Measurements from ENCODE around the gene CACNA1C. TPM values are rescaled to one million over a fixed set of nuclear protein-coding genes. Genes with fewer than 3 reads are reported as not detected.

The CACNA1C gene
- polyA plus RNA-seq, 1 of the 3 experiments (the other 2 are of a cell fraction), result 1.5 TPM

GRCh38 chr12:2378835-2379330 lies 326.1 kb downstream of the CACNA1C start:
- Histone ChIP-seq H3K4me3 (ENCODE audit: low read depth in 2 of 2, low read length in 1 of 2) (no peak overlapping the region), H3K9ac (no peak overlapping the region), H3K9me2 (no peaks in the 10 kb centered on the region), H3K79me2 (ENCODE audit: insufficient read depth) (no peaks in the 10 kb centered on the region), H3K27me3 (ENCODE audit: insufficient read depth) (no peaks in the 10 kb centered on the region), H3K9me3 (no peaks in the 10 kb centered on the region), H4K20me1 (ENCODE audit: insufficient read depth) (no peaks in the 10 kb centered on the region), H3K36me3 (replicated peaks in 1 of 2; ENCODE audit: control insufficient read depth in 1 of 2, insufficient read depth in 2 of 2, low read length in 1 of 2) (no peaks in the 10 kb centered on the region), H2AFZ (ENCODE audit: low read depth) (no peak overlapping the region), H3K4me1 (ENCODE audit: control insufficient read depth in 1 of 2, insufficient read depth in 2 of 2, low read depth in 1 of 2, low read length in 1 of 2) (peaks cover 0 to 11% of the 10 kb centered on the region in 2 experiments; a peak in 1 of 4 replicates), H3K4me2 (no peak overlapping the region), H3F3A (replicated peaks; ENCODE audit: insufficient read depth) (no peaks in the 10 kb centered on the region), H3K27ac (ENCODE audit: low read depth in 2 of 2, low read length in 1 of 2) (no peak overlapping the region)
- TF ChIP-seq FOXJ3 (CRISPR knock-in tag; IDR thresholded peaks at IDR 0.05) (no peak), TEAD4 (IDR thresholded peaks at IDR 0.05; ENCODE audit: borderline replicate concordance, insufficient read depth) (no peak), EZH2phosphoT487 (IDR thresholded peaks at IDR 0.05; ENCODE audit: borderline replicate concordance, low read depth) (no peak), RXRA (IDR thresholded peaks at IDR 0.05; ENCODE audit: borderline replicate concordance, low read depth) (no peak), ELF1 (IDR thresholded peaks at IDR 0.05) (no peak), GATA2 (CRISPR knock-in tag; IDR thresholded peaks at IDR 0.05) (no peak), NFIC (IDR thresholded peaks at IDR 0.05; ENCODE audit: borderline replicate concordance) (no peak)
- TF ChIP-seq, protein P1, sequence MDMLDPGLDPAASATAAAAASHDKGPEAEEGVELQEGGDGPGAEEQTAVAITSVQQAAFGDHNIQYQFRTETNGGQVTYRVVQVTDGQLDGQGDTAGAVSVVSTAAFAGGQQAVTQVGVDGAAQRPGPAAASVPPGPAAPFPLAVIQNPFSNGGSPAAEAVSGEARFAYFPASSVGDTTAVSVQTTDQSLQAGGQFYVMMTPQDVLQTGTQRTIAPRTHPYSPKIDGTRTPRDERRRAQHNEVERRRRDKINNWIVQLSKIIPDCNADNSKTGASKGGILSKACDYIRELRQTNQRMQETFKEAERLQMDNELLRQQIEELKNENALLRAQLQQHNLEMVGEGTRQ (IDR thresholded peaks at IDR 0.05; ENCODE audit: borderline replicate concordance, low read depth, low read length), result no peak
- ChIA-PET POLR2A (no interaction called here), CTCF (interaction anchor here (2.9 kb wide), 1 partner anchor 17 kb away, joined by 19 read pairs; no protein-coding TSS in a partner anchor)
- WGBS (ENCODE audit: low lambda C conversion rate), result 72% methylated on average over 7 of the region's 7 CpGs
- DNase-seq, result no peak

- no peaks in the 10 kb centered on the region for H3K79me2 ChIP-seq (ENCODE audit: insufficient read depth)
- H2AFZ ChIP-seq (ENCODE audit: low read depth), result no peak overlapping the region
- H3K4me2 ChIP-seq, result no peak overlapping the region
- no peaks in the 10 kb centered on the region for H3K9me3 ChIP-seq
- no peak for TF ChIP-seq GABPA (IDR thresholded peaks at IDR 0.05; ENCODE audit: low read depth)
- TF ChIP-seq FOXM1 (IDR thresholded peaks at IDR 0.05; ENCODE audit: low read depth), result no peak
- TF ChIP-seq TEAD4 (IDR thresholded peaks at IDR 0.05; ENCODE audit: borderline replicate concordance, insufficient read depth), result no peak
- no peak for TF ChIP-seq RXRA (IDR thresholded peaks at IDR 0.05; ENCODE audit: borderline replicate concordance, low read depth)
- no peak for TF ChIP-seq RCOR1 (IDR thresholded peaks at IDR 0.05; ENCODE audit: low read length)
- no peak for TF ChIP-seq NFIC (IDR thresholded peaks at IDR 0.05; ENCODE audit: borderline replicate concordance)
- TF ChIP-seq MEF2A (IDR thresholded peaks at IDR 0.05; ENCODE audit: borderline replicate concordance, low read depth), result no peak
- TF ChIP-seq, protein P1 (IDR thresholded peaks at IDR 0.05; ENCODE audit: borderline replicate concordance, low read depth, low read length), result no peak
- TF ChIP-seq TCF12 (IDR thresholded peaks at IDR 0.05), result no peak
- no peak for TF ChIP-seq FOSL2 (IDR thresholded peaks at IDR 0.05; ENCODE audit: borderline replicate concordance, low read depth)
- no peak for TF ChIP-seq SMC3 (IDR thresholded peaks at IDR 0.05; ENCODE audit: low read depth, low read length)
- TF ChIP-seq TAF1 (IDR thresholded peaks at IDR 0.05; ENCODE audit: borderline replicate concordance, low read depth, low read length), result no peak
- TF ChIP-seq EZH2phosphoT487 (IDR thresholded peaks at IDR 0.05; ENCODE audit: borderline replicate concordance, low read depth), result no peak
- no peak for TF ChIP-seq GATA2 (CRISPR knock-in tag; IDR thresholded peaks at IDR 0.05)
- no peak for TF ChIP-seq USF1 (IDR thresholded peaks at IDR 0.05; ENCODE audit: borderline replicate concordance, low read depth)
- TF ChIP-seq, protein P2, sequence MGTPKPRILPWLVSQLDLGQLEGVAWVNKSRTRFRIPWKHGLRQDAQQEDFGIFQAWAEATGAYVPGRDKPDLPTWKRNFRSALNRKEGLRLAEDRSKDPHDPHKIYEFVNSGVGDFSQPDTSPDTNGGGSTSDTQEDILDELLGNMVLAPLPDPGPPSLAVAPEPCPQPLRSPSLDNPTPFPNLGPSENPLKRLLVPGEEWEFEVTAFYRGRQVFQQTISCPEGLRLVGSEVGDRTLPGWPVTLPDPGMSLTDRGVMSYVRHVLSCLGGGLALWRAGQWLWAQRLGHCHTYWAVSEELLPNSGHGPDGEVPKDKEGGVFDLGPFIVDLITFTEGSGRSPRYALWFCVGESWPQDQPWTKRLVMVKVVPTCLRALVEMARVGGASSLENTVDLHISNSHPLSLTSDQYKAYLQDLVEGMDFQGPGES (IDR thresholded peaks at IDR 0.05; ENCODE audit: low read depth, low read length), result no peak
- H3K27ac ChIP-seq (ENCODE audit: low read depth in 2 of 2, low read length in 1 of 2), result no peak overlapping the region
- no peaks in the 10 kb centered on the region for H3K9me2 ChIP-seq
- peaks cover 7 to 12% of the 10 kb centered on the region in 2 experiments; a peak in 2 of 4 replicates for H3K4me1 ChIP-seq (ENCODE audit: control insufficient read depth in 1 of 2, insufficient read depth in 2 of 2, low read depth in 1 of 2, low read length in 1 of 2)
- H4K20me1 ChIP-seq (ENCODE audit: insufficient read depth), result no peaks in the 10 kb centered on the region
- ChIA-PET CTCF (interaction anchor here (1.5 to 2.9 kb wide), 2 partner anchors 15 to 203 kb away, joined by 5 to 19 read pairs; no protein-coding TSS in a partner anchor), POLR2A (no interaction called here)
- no peak for DNase-seq
- H3K4me3 ChIP-seq (ENCODE audit: low read depth in 2 of 2, low read length in 1 of 2), result no peak overlapping the region
- H3K27me3 ChIP-seq (ENCODE audit: insufficient read depth), result no peaks in the 10 kb centered on the region
- H3K36me3 ChIP-seq (replicated peaks in 1 of 2; ENCODE audit: control insufficient read depth in 1 of 2, insufficient read depth in 2 of 2, low read length in 1 of 2), result no peaks in the 10 kb centered on the region
- H3F3A ChIP-seq (replicated peaks; ENCODE audit: insufficient read depth), result no peaks in the 10 kb centered on the region
- no peak overlapping the region for H3K9ac ChIP-seq
- WGBS (ENCODE audit: low lambda C conversion rate), result 59% methylated on average over 2 of the region's 2 CpGs
These were observed 328.2 kb downstream of the CACNA1C start for GRCh38 chr12:2380946-2381345.
